Cardiac fibroblast (primary cell): ENCODE data around the gene LCT.

ENCODE experiments used
- DNase-seq, 2 donors: peaks; one replicate each; pipeline versions ENCODE4 v3.0.0 to v3.0.0-alpha.2; 2010; ENCODE audit warnings: low read depth in 2 of 2
- H3K4me3 ChIP-seq, 2 donors: replicated peaks in 1 of 2; 1 replicate in 1 of 2; 2 replicates in 1 of 2; pipeline ENCODE4 v1.5.1; 2011; ENCODE audit warnings: low read depth in 2 of 2, low read length in 2 of 2, mild to moderate bottlenecking in 2 of 2, moderate library complexity in 1 of 2
- TF ChIP-seq, protein P1 (sequence below): IDR thresholded peaks from one replicate; pipeline ENCODE4 v1.5.1; 2011; ENCODE audit warnings: low read depth, mild to moderate bottlenecking, low read length, inconsistent platforms

LCT gene

DNA sequence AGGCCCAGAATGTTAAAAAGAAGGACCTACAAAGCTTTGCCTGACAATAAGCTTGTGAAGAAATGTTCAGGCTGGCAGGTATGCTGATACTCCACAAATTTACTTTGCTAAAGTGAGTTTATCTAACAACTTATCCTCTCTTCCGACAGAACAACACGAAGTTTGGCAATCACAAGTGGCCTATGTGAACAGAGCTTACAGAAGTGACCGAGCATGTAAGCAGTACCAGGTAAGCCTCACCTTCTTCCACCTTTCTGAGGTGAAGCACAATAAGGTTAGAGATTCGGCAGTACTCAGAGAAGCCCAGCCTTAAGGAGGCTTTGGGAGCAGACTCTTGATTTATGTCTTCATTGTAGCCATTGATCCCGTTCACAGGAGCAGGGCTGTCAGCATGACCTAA, 9.0 kb upstream of the LCT start:
- TF ChIP-seq, protein P1, sequence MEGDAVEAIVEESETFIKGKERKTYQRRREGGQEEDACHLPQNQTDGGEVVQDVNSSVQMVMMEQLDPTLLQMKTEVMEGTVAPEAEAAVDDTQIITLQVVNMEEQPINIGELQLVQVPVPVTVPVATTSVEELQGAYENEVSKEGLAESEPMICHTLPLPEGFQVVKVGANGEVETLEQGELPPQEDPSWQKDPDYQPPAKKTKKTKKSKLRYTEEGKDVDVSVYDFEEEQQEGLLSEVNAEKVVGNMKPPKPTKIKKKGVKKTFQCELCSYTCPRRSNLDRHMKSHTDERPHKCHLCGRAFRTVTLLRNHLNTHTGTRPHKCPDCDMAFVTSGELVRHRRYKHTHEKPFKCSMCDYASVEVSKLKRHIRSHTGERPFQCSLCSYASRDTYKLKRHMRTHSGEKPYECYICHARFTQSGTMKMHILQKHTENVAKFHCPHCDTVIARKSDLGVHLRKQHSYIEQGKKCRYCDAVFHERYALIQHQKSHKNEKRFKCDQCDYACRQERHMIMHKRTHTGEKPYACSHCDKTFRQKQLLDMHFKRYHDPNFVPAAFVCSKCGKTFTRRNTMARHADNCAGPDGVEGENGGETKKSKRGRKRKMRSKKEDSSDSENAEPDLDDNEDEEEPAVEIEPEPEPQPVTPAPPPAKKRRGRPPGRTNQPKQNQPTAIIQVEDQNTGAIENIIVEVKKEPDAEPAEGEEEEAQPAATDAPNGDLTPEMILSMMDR = no peak

DNA sequence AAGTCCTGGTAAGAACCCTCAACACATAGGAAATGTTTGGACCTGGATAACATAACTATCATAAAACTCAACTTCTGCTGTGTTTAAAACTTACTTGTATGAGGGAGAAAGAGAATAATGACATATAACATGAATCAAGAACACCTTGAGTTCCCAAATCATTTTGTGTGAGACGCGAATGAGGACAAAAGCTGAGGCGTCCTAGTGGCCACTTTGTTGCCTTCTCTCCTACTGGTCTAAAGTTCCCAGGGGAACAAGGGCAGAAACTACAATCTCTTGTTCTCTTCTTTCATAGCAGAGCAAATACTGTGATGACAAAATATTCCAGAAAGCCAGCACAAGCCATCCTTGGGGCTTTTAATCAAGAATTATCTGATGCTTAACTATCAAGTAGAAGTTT, 8.3 kb upstream of the LCT start:
- no peak for DNase-seq
- TF ChIP-seq, protein P1 = no peak
- no peak overlapping the region for H3K4me3 ChIP-seq

More for the DNA sequence above, 9.0 kb upstream of the LCT start:
- DNase-seq = no peak
- no peak overlapping the region for H3K4me3 ChIP-seq

DNA sequence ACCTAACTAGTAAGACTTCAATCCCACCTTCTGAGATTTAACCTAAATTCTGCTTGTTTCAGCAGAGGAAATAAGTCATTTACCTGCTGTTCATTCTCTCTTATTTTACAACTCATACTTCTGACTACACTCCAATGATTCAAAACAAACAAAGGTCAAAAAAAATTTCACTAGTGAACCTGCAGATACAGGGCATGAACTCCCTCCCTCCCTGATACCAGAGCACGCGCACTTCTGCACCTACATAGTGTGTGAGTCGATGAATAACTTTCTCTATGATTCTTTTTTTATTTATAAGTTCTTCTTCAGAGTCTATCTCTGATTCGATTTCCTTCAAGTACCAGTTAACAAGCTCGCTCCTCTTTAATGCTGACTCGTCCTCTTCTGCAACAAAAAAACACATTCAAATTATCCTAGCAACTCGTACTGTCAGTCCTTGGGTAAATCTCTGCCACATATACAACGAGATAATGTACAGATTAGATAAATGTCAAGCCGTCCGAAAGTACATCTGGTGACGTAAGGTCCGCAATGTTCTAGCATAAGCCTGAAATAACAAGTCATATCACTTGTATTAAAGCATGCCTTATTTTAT, 7.4 kb upstream of the LCT start:
- H3K4me3 ChIP-seq = no peak overlapping the region
- DNase-seq = peak in 1 of 2 donors; percentile 6
- TF ChIP-seq, protein P1 = no peak

DNA sequence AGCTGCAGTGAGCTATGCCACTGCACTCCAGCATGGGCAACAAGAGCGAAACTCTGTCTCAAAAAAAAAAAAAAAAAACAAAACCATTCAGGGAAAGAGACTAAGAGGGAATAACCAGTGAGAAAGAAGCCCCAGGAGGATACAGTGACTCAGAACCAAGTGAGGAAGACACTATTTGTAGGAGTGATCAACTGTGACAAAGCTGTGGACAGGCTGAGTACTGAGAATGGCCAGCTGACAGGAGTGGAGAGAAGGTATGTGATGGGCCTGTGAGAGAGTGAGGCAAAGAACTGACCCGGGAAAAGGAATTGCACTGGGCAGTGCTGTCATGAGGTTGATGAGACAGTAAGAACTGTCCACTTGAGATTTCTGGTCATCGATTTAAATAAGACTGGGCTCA, 6.7 kb upstream of the LCT start:
- DNase-seq = peak in 1 of 2 donors; percentile 54
- no peak overlapping the region for H3K4me3 ChIP-seq
- TF ChIP-seq, protein P1 = no peak

DNA sequence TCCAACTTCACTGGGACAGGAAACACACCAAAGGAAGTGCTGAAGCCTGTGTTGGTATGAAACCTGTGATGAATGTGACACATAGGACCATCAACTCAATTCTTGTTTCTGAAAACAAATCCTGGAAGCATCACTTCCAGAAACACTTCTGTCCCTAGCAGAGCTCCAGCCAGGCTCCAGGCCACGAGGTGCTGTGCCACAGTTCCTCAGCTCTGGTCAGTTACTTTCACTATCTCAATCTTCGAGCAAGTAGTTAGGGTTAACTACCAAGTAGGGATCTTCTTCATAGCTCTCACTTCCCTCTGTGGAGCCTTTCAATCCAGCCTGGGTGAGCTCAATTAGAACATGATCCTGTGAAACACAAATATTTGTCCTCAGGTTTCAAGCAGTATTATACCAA, 3.6 kb upstream of the LCT start:
- H3K4me3 ChIP-seq = no peak overlapping the region
- DNase-seq = peak; percentile 22 to 40
- TF ChIP-seq, protein P1 = no peak

DNA sequence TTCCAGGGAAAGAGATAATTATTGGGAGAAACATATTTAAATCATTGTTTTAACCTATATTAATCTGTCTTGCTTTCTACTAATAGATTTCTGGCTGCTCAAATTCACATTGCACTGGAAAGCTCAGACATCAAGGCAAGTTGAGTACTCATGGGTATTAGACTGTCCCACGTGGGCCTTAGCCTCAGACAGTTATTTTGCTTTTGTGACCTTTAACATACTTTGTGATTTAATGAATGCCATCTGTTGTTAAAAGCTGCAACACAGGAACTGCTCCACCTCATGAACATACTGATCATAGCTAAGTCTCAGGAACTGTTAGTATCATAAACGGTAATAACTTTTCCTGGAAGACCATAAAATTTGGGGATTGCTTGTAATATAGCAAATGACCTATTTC, 2.7 kb upstream of the LCT start:
- H3K4me3 ChIP-seq = no peak overlapping the region
- TF ChIP-seq, protein P1 = no peak
- peak; percentile 88 to 89 for DNase-seq

DNA sequence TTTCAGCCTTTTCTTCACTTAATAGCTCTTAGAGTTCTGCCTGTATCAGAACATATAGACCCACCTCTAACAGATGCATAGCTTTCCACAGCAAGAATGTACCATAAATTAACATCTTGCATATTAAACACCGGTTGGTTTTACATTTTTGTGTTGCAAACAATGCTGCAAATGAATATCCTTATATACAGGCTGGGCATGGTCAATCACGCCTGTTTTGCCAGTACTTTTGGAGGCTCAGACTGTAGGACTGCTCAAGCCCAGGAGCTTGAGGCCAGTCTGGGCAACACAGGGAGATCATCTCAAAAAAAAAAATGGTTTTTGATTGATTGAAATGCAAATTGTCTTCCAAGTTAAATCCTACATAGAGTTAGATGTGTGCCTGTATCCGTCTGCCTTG, 1.5 kb upstream of the LCT start:
- TF ChIP-seq, protein P1 = no peak
- no peak for DNase-seq
- H3K4me3 ChIP-seq = no peak overlapping the region
